Karpas-422 (cell line): ENCODE results near the gene URB1. TPM values are rescaled to one million over a fixed set of nuclear protein-coding genes. Genes with fewer than 3 reads are reported as not detected.

ENCODE experiments used
- DNase-seq: peaks from one replicate; pipeline ENCODE4 v3.0.0-alpha.2; 2015
- H2AFZ ChIP-seq: fragments of 200-600 bp; sonication (generic); 2 replicates; pipeline ENCODE4 v1.6.1; 2014; ENCODE audit warnings: antibody characterized with exemption, low read length, mixed read lengths
- H3K27ac ChIP-seq: fragments of 200-600 bp; sonication (generic); 2 replicates; pipeline ENCODE4 v1.5.1; 2014; ENCODE audit warnings: mild to moderate bottlenecking, low read length, moderate library complexity
- H3K27me3 ChIP-seq: fragments of 200-600 bp; sonication (generic); 2 replicates; pipeline ENCODE4 v1.6.1; 2014; ENCODE audit warnings: low read length, mixed read lengths
- H3K36me3 ChIP-seq: fragments of 200-600 bp; sonication (generic); 2 replicates; pipeline ENCODE4 v1.6.1; 2014; ENCODE audit warnings: low read length, mixed read lengths; ENCODE audit not compliant: insufficient read depth
- H3K4me1 ChIP-seq: fragments of 200-600 bp; sonication (generic); 2 replicates; pipeline ENCODE4 v1.6.1; 2014; ENCODE audit warnings: mild to moderate bottlenecking, low read length, mixed read lengths
- H3K4me2 ChIP-seq: fragments of 200-600 bp; sonication (generic); 2 replicates; pipeline ENCODE4 v1.6.1; 2014; ENCODE audit warnings: low read length, low read depth, mild to moderate bottlenecking; ENCODE audit not compliant: poor library complexity, severe bottlenecking
- H3K4me3 ChIP-seq: fragments of 200-600 bp; sonication (generic); 2 replicates; pipeline ENCODE4 v1.5.1; 2014; ENCODE audit warnings: mild to moderate bottlenecking, antibody characterized with exemption, low read length, mixed read lengths
- H3K79me2 ChIP-seq: fragments of 200-600 bp; sonication (generic); 2 replicates; pipeline ENCODE4 v1.6.1; 2014; ENCODE audit warnings: mild to moderate bottlenecking, low read length, mixed read lengths
- H3K9ac ChIP-seq: fragments of 200-600 bp; sonication (generic); 2 replicates; pipeline ENCODE4 v1.6.0; 2014; ENCODE audit warnings: low read length
- H3K9me2 ChIP-seq: fragments of 200-600 bp; sonication (generic), shearing (Covaris generic); replicated peaks from 2 replicates; pipeline ENCODE4 v1.6.0; 2014; ENCODE audit warnings: mild to moderate bottlenecking, low read length, moderate library complexity; ENCODE audit not compliant: insufficient read depth
- H3K9me3 ChIP-seq: fragments of 300-700, 200-600 bp; sonication (generic); 2 replicates; pipeline ENCODE4 v1.6.1; 2014; ENCODE audit warnings: low read length, mixed read lengths
- H4K20me1 ChIP-seq: fragments of 200-600 bp; sonication (generic); 2 replicates; pipeline ENCODE4 v1.6.1; 2014; ENCODE audit warnings: mild to moderate bottlenecking, antibody characterized with exemption, low read length, low read depth; ENCODE audit not compliant: insufficient read depth
- total RNA-seq: library from RNA; depleted of rRNA; stranded (reverse); fragments of >200 nt; shearing (Covaris generic); gene quantifications from 2 replicates; pipeline ENCODE4 v1.2.3, GENCODE V29; 2014; ENCODE audit warnings: low replicate concordance

Gene URB1
- total RNA-seq, 1 experiment from 2014 or later = 12.7 TPM

- no peak for DNase-seq
- no peaks in the 10 kb centered on the region for H3K9me2 ChIP-seq
- peaks cover 43% of the 10 kb centered on the region for H3K36me3 ChIP-seq
- peaks cover 90% of the 10 kb centered on the region for H3K79me2 ChIP-seq
- no peaks in the 10 kb centered on the region for H3K9me3 ChIP-seq
- peaks cover 37% of the 10 kb centered on the region for H4K20me1 ChIP-seq
- H3K27ac ChIP-seq = no peak overlapping the region
- H3K4me1 ChIP-seq = peaks cover 11% of the 10 kb centered on the region
- H3K9ac ChIP-seq = no peak overlapping the region
- no peak overlapping the region for H3K4me3 ChIP-seq
- H2AFZ ChIP-seq = no peak overlapping the region
- no peak overlapping the region for H3K4me2 ChIP-seq
- no peaks in the 10 kb centered on the region for H3K27me3 ChIP-seq
Measured at GRCh38 chr21:32386195-32386870, 6.5 kb downstream of the URB1 start.

GRCh38 chr21:32383812-32384211, 9.0 kb downstream of the URB1 start:
- Histone ChIP-seq H3K9me3 (no peaks in the 10 kb centered on the region), H3K4me3 (no peak overlapping the region), H3K27me3 (no peaks in the 10 kb centered on the region), H3K79me2 (peaks cover 93% of the 10 kb centered on the region), H3K27ac (no peak overlapping the region), H4K20me1 (peaks cover 37% of the 10 kb centered on the region), H3K4me1 (no peaks in the 10 kb centered on the region), H3K36me3 (peaks cover 55% of the 10 kb centered on the region), H3K9me2 (no peaks in the 10 kb centered on the region), H3K9ac (no peak overlapping the region), H3K4me2 (no peak overlapping the region), H2AFZ (no peak overlapping the region)
- no peak for DNase-seq

GRCh38 chr21:32382108-32382644, 10.6 kb downstream of the URB1 start:
- Histone ChIP-seq H3K36me3 (peaks cover 61% of the 10 kb centered on the region), H3K9me3 (no peaks in the 10 kb centered on the region), H3K4me3 (no peak overlapping the region), H3K27me3 (no peaks in the 10 kb centered on the region), H3K27ac (no peak overlapping the region), H3K4me2 (no peak overlapping the region), H3K79me2 (peaks cover 91% of the 10 kb centered on the region), H4K20me1 (peaks cover 27% of the 10 kb centered on the region), H3K4me1 (no peaks in the 10 kb centered on the region), H3K9me2 (no peaks in the 10 kb centered on the region), H3K9ac (no peak overlapping the region), H2AFZ (no peak overlapping the region)
- no peak for DNase-seq

GRCh38 chr21:32381571-32381970, 11.2 kb downstream of the URB1 start:
- DNase-seq = no peak
- H3K4me1 ChIP-seq = no peaks in the 10 kb centered on the region
- no peak overlapping the region for H3K9ac ChIP-seq
- H2AFZ ChIP-seq = no peak overlapping the region
- H4K20me1 ChIP-seq = peaks cover 24% of the 10 kb centered on the region
- no peaks in the 10 kb centered on the region for H3K27me3 ChIP-seq
- H3K79me2 ChIP-seq = peaks cover 88% of the 10 kb centered on the region
- no peaks in the 10 kb centered on the region for H3K9me3 ChIP-seq
- H3K4me3 ChIP-seq = no peak overlapping the region
- H3K27ac ChIP-seq = no peak overlapping the region
- H3K4me2 ChIP-seq = no peak overlapping the region
- no peaks in the 10 kb centered on the region for H3K9me2 ChIP-seq
- H3K36me3 ChIP-seq = peaks cover 64% of the 10 kb centered on the region

- Histone ChIP-seq H3K36me3 (peaks cover 70% of the 10 kb centered on the region), H3K9ac (no peak overlapping the region), H3K9me3 (no peaks in the 10 kb centered on the region), H4K20me1 (peaks cover 18% of the 10 kb centered on the region; the same call in 1 of the 2 replicates), H2AFZ (no peak overlapping the region), H3K27me3 (no peaks in the 10 kb centered on the region), H3K4me1 (no peaks in the 10 kb centered on the region), H3K4me2 (no peak overlapping the region), H3K79me2 (peaks cover 83% of the 10 kb centered on the region), H3K27ac (no peak overlapping the region), H3K4me3 (no peak overlapping the region), H3K9me2 (no peaks in the 10 kb centered on the region)
- no peak for DNase-seq
Measured at GRCh38 chr21:32380940-32381339, 11.9 kb downstream of the URB1 start.

- Histone ChIP-seq H4K20me1 (peaks cover 18% of the 10 kb centered on the region; the same call in 1 of the 2 replicates), H3K9me3 (no peaks in the 10 kb centered on the region), H3K27me3 (no peaks in the 10 kb centered on the region), H2AFZ (no peak overlapping the region), H3K4me2 (no peak overlapping the region), H3K36me3 (peaks cover 71% of the 10 kb centered on the region), H3K4me1 (no peaks in the 10 kb centered on the region), H3K27ac (no peak overlapping the region), H3K9ac (no peak overlapping the region), H3K79me2 (peaks cover 68% of the 10 kb centered on the region), H3K4me3 (no peak overlapping the region), H3K9me2 (no peaks in the 10 kb centered on the region)
- DNase-seq = no peak
Measured at GRCh38 chr21:32378956-32379355, 13.9 kb downstream of the URB1 start.

- H3K9me3 ChIP-seq = no peaks in the 10 kb centered on the region
- peaks cover 15% of the 10 kb centered on the region; the same call in 1 of the 2 replicates for H4K20me1 ChIP-seq
- no peak overlapping the region for H2AFZ ChIP-seq
- H3K9ac ChIP-seq = no peak overlapping the region
- no peaks in the 10 kb centered on the region for H3K4me1 ChIP-seq
- H3K4me3 ChIP-seq = no peak overlapping the region
- no peak overlapping the region for H3K27ac ChIP-seq
- peaks cover 58% of the 10 kb centered on the region for H3K79me2 ChIP-seq
- no peak for DNase-seq
- H3K36me3 ChIP-seq = peaks cover 71% of the 10 kb centered on the region; the same call in 1 of the 2 replicates
- H3K27me3 ChIP-seq = no peaks in the 10 kb centered on the region
- H3K4me2 ChIP-seq = no peak overlapping the region
- no peaks in the 10 kb centered on the region for H3K9me2 ChIP-seq
Measured at GRCh38 chr21:32377991-32378390, 14.8 kb downstream of the URB1 start.

- peaks cover 71% of the 10 kb centered on the region; the same call in 1 of the 2 replicates for H3K36me3 ChIP-seq
- H3K27me3 ChIP-seq = no peaks in the 10 kb centered on the region
Measured at GRCh38 chr21:32377506-32377905, 15.3 kb downstream of the URB1 start.

More at GRCh38 chr21:32377506-32377905, 15.3 kb downstream of the URB1 start:
- no peak overlapping the region for H3K27ac ChIP-seq
- H4K20me1 ChIP-seq = peaks cover 15% of the 10 kb centered on the region; the same call in 1 of the 2 replicates
- H3K4me3 ChIP-seq = no peak overlapping the region
- no peaks in the 10 kb centered on the region for H3K4me1 ChIP-seq
- H3K9me3 ChIP-seq = no peaks in the 10 kb centered on the region
- DNase-seq = no peak
- no peak overlapping the region for H2AFZ ChIP-seq
- peaks cover 53% of the 10 kb centered on the region for H3K79me2 ChIP-seq
- no peaks in the 10 kb centered on the region for H3K9me2 ChIP-seq
- no peak overlapping the region for H3K9ac ChIP-seq
- H3K4me2 ChIP-seq = no peak overlapping the region
